ENCODE results near the gene OR13H1.

DNA sequence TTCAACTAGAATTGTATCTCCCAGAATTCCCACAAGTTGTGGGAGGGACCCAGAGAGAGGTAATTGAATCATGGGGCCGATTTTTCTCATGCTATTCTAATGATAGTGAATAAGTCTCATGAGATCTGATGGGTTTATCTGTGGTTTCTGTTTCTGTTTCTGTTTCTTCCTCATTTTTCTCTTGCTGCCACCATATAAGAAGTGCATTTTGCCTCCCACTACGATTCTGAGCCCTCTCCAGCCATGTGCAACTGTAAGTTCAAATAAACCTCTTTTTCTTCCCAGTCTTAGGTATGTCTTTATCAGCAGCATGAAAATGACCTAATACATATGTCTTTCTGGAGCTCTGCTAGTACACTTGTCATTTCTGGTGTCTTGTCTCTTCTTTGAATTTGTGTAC, 22.1 kb upstream of the OR13H1 start:
- TF ChIP-seq, protein P1, sequence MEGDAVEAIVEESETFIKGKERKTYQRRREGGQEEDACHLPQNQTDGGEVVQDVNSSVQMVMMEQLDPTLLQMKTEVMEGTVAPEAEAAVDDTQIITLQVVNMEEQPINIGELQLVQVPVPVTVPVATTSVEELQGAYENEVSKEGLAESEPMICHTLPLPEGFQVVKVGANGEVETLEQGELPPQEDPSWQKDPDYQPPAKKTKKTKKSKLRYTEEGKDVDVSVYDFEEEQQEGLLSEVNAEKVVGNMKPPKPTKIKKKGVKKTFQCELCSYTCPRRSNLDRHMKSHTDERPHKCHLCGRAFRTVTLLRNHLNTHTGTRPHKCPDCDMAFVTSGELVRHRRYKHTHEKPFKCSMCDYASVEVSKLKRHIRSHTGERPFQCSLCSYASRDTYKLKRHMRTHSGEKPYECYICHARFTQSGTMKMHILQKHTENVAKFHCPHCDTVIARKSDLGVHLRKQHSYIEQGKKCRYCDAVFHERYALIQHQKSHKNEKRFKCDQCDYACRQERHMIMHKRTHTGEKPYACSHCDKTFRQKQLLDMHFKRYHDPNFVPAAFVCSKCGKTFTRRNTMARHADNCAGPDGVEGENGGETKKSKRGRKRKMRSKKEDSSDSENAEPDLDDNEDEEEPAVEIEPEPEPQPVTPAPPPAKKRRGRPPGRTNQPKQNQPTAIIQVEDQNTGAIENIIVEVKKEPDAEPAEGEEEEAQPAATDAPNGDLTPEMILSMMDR (conservative IDR thresholded peaks at IDR 0.05; ENCODE audit: low read length): no peak
- no peak for TF ChIP-seq EZH2phosphoT487 (IDR thresholded peaks at IDR 0.05; ENCODE audit: borderline replicate concordance, low read depth, low read length)
